Measurements from ENCODE around the gene GTF2F2.
A peak's percentile ranks its signal among the peaks of the same experiment; 100 is the strongest.
"Not testable (repeated sequence)": the region's sequence is repeated elsewhere in the genome, so short reads cannot be mapped to it uniquely, and the experiment has no call there.

GTF2F2 gene

DNA sequence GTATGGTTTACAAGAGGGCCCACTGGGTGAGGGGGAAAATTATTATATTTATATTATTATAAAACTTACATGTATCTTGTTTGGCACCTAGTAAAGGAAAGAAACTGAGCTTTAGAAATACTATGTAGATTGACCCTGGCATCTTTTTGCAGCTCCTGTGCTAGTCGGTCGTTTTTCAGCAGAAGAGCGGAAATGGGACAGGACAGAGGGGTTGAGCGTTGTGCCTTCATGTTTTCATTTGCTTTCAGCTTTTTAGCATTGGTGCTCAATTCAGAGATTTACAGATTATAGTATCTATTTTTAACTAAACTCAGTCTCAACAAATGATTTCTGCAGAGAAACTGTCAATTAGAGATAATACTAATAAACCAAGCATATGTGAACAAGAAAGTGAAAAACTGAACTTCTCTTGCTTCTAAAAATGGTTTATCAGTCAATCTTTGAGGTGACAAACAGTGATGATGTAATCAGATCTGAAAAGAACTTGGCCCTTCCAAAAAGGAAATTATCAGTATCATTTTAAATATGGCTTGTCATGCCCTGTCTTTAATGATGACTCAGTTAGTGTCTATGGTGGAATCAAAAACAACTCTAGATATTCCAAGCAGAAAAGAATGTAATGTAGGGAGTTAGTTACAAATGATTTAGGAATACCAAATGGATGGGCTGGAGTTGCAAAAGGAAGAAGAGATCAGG lies 137.5 kb downstream of the GTF2F2 start:
- DNase-seq: peak; percentile 27

DNA sequence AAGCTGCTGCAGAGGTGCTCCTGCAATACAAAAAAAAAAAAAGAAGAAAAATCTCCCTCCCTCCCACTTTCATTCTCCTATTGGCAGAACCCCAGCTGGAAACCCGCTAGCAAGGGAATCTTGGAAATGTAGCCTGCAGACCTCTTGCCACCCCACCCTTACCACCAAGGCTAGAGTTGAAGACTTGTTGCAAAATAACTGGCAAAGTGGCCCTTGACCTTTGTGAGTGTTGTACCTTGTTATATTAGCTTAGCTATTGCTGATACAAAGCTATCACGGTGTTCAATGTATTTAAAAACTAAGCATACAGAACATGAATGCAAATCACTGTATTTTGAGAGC lies 138.0 kb downstream of the GTF2F2 start:
- no peak for DNase-seq

DNA sequence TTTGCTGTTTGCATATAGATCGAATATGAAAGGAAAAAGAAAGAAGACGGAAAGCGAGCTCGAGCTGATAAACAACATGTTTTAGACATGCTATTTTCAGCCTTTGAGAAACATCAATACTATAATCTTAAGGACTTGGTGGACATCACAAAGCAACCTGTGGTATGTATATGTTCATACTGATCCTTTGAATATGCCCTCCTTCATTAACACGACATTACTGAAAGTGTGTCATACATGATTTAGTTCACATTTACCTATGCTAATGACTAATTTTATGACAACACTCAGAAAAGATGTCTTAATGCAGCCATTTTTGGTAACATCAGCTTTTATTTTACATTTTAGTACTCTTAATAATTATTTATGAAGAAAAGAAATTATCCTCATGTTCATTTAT lies 146.9 kb downstream of the GTF2F2 start:
- DNase-seq: no peak

DNA sequence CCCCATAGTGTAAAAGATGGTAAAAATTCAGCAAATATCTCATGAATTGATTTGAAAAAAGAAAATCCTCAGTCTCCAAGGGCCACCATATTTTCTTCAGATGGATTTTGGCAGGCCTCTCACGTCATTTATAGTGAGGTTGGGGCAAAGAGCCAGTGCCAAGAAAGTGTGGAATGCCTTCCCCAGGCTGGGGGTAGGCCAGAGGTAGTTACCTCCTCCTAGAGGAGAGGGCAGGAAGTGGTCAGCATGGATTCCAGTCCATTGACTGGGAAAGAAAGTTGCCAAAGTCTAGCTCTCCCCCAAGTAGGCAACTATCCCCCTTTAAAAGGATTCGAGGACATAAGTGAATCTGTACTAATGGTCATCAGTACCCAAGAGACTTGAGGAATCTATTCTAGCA lies 148.9 kb downstream of the GTF2F2 start:
- no peak for DNase-seq

DNA sequence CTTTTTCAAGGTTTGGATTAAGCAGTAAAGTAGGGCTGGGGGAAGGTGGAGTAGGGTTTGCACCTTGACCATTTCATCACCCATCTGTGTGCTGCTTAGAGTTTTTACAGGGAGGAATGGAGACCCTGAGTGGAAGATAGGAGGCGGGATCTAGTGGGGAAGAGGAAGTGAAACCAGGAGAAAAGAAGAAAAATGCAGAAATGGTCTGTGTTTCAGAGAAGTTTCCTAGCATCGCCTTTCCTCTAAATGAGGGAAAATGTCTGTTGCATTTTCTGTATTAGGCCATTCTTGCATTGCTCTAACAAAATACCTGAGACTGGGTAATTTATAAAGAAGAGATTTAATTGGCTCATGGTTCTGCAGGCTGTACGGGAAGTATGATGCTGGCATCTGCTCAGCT lies 156.6 kb downstream of the GTF2F2 start:
- DNase-seq: peak; percentile 64

DNA sequence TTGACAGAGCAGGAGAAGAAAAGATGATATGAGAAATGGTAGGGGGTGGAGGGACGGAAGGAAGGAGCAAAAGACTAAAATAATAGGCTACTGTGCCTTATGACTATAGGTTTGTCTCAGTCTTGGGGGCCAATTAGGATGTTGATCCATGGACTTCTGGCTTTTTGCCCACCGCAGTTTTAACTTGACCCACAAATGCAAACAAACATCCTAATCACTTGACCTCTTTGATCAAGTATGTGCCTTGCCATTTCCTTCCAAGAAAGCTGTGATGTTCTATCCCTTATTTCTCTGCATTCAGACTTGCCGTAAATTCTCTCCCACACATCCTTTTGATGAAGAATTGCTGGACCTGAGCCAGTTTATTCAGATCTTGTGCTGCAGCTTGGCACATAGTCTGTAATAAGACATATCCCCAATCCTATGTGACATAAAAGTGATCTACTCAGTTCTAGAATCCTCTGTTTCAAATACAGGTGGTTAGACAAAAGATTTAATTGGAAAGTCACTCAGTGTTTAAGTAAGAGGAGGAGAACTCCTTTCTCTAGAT lies 157.9 kb downstream of the GTF2F2 start:
- no peak for DNase-seq

DNA sequence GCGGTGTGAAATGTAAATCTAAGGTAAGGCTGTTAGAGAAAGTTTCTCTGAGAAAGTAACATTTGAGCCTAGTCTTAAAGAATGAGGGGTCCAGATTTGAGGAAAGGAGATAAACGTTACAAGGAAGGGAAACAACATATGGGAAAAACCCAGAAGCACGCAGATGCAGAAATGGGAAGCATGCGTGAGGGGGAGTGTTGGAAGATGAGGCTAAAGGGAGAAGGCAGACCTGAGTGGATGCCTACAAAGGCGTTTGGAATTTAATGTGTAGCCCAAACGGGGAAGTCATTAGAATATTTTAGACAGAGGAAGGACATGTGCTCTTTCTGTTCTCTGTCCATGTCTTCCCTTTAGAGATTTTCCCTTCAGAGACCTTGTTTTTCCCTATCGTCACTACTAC lies 159.7 kb downstream of the GTF2F2 start:
- DNase-seq: peak; percentile 56

DNA sequence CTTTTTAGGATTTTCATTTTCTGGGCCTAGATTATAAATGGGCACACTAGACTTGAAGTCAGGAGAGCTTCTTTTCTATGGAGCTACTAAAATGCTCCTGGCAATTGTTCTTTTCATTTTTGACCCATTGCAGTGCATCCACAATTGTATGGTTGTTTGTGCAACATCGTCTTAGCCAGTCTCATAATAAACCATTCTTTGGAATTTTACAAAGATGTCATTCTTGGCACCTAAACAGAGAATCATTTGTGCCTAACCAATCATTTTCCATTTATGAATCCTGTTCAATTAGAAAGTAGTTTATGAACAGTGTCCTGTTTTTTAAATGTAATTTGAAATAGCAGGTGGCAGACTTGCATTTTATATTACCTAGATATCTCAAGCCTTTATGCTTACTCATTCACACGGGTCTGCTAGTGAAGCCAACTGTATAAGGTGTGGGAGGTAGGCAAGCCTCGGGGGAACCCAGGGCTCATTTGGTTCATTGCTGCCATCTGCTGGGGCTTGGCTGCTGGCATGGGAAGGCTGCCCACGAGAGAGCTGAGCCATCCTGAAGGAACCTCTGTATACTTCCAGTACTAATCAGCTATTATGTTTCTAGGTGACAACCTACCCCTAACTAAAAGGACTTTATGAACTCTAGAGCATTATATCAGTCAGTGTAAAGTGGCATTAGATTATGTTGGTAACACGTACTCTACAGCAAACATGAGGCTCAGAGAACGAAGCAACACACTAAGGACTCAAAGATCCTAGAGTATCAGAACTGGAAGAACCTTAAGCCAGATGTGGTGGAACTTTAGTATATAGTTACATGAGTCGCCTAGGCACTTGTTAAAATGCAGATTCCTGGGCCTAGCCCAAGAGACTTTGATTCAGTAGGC lies 160.7 kb downstream of the GTF2F2 start:
- DNase-seq: peak; percentile 66

DNA sequence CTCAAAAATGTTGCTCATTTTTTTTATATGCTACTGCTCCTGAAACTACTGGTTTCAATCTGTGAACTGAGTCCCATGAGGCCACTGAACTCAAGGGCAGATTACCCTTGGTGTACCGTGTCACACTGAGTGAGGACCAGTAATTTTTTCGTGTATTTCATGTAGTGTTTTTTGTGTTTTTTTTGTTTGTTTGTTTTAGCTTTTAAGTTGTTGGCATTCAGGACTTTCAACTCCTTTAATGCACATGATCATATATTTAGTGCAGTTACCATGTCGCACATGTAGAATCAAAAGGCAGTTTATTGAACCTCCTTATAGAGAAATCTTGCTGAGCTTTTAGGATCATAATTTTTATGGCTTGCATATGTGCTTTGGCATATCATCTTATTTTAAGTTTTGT lies 162.7 kb downstream of the GTF2F2 start:
- no peak for DNase-seq

DNA sequence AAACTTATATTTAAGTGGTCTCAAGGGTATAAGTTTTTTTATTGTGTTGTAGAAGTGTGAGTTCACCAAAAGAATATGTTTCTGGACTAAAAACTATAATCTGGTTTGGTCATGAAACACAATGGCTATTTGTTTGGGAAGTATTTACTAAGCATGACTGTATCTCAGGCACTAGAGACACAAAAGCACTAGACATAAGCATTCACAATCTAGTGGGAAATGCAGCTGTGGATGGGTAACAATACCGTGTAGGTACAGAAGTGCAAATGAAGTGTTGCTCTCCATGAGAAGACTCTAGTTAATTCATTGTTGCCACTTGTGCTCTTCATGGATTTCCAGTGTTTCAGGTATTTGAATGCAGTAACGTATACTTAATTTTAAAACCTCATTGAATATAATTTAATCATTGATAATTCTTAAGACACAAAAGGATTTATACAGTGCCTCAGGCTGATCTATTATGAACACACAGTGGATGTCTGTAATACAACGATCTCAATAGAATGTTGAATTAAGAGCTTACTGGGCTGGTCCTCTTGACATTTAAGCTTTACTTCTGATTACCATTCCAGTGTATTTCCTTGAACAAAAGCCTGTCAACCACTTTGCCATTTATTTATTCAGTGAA lies 169.7 kb downstream of the GTF2F2 start:
- no peak for DNase-seq

DNA sequence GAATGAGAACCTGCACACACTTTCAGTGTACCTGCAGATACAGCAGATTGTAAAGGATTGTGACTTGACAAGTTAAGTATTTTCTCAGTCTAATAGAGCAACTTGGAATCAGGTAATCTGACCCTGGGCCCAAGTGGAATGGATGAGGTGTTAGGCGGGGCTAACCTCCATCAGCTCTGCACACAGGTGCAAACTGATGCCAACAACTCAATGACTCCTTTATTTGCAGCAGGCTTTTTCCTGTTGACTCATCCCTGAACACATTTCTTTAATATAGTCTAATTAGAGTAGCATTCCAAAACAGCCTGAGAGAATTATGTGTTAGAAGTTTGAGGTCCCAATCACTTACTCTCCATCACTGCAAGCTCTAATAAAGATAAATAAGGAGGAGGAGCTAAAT lies 171.9 kb downstream of the GTF2F2 start:
- DNase-seq: no peak

DNA sequence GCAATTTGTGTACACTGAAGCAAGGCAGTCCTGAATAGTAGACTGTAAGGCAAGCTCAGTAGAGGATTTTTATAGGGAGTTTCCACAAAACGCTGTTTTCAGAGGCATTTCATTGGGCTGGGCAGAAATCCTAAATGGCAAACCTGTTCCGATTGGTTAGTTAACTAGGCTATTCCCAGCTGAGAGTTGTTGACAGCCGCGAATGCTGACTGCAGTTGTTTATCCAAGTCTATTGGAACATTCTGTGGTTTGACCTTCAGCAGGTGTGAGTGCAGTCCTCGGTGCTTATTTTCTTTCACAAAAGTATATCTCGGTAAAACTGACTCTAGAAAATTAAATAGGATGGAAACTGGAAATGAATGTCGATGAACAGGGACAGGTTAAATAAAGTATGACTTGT lies 175.2 kb downstream of the GTF2F2 start:
- DNase-seq: no peak

DNA sequence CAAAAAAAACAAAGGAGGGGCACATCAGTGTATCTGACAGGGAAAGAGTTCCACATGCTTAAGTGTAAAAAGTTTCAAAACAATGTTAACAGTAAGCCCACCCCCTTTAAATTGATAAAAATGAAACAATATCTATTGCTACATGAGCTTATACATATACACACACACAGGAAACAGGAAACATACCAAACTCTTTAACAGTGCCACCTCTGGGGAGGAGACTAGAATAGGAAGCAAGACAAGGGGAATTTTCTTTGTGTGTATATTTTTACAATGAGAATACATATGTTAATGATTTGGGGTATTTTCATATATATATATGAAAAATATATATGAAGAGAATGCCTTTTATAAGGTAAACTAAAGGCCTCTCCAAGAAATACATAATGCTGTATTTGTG lies 175.9 kb downstream of the GTF2F2 start:
- no peak for DNase-seq

DNA sequence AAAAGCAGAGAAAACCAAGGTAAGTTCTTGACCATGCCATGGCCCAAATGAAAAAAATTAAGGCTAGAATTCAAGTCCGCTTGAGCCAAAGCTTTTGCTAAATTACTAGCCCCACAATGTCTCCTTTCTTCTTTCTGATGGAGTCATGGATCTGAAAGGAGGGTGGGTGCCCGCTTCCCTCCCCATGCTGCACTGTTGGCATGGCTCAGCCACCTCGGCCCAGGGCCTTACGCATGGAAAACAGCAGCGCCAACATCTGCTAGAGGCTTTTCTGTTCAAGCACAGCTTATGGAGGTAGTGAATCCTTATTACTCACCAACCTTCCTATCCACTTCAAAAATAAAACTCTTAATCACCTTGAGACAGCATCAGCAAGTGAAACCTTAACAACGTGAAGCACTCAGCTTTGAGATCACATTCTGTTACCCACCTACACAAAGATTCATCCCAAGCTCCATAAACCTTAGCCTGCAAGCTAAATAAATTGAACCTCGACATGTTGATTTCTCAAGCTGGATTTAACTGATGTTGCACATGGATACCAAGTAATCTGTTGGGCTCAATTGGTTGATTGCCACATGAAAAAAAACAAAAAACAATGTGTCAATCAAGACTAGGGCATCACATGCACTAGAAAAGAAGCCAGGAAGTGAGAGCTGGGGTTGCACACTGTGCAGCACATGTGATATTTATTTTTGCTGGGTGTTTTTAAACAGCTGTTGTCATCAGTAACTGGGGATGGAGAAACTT lies 177.3 kb downstream of the GTF2F2 start:
- no peak for DNase-seq

DNA sequence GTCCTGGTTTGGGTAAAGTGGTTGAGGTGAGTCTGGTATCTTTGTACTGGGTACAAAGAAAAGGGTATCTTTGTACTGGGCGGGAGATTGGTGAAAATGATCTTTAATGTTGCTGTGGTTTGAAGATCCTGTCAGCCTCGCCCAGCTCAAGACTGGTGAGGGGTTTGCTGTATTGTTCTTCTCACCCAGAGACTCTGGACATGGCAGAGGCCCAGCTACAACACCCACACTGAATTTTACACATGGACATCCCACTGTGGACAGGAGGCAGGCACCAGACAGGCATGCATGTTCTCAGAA lies 177.8 kb downstream of the GTF2F2 start:
- no peak for DNase-seq

DNA sequence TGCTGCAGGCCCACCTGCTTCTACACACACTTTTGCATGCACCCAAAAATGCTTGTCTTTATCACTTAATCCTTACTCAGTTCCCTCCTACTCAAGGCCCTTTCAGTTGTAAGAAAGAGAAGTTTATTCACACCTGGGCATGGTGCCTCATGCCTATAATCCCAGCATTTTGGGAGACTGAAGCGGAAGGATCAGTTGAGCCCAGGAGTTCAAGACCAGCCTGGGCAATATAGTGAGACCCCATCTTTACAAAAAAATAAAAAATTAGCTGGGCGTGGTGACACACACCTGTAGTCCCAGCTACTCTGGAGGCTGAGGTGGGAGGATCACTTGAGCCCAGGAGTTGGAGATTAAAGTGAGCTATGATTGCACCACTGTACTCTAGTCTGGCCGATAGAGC lies 178.2 kb downstream of the GTF2F2 start:
- not testable (repeated sequence) for DNase-seq

DNA sequence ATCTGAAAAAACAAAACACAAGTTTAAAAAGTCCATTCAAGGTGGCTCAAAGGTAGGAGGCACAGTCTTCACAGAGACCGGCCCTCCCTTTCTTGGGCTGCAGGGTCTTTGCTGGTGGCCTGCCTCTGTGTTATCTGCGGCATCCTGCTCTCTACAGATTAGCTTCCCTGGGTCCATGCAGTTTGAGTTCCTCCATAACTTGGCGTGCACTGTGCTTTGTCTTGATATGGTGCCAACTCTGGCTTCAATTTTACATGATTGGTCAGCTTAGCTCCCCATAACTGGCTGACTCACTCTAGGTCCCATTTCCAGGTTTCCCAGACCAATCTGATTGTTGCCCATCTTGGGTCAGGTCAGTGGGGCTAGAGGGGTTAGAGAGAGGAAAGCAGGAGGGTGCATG lies 178.9 kb downstream of the GTF2F2 start:
- no peak for DNase-seq

DNA sequence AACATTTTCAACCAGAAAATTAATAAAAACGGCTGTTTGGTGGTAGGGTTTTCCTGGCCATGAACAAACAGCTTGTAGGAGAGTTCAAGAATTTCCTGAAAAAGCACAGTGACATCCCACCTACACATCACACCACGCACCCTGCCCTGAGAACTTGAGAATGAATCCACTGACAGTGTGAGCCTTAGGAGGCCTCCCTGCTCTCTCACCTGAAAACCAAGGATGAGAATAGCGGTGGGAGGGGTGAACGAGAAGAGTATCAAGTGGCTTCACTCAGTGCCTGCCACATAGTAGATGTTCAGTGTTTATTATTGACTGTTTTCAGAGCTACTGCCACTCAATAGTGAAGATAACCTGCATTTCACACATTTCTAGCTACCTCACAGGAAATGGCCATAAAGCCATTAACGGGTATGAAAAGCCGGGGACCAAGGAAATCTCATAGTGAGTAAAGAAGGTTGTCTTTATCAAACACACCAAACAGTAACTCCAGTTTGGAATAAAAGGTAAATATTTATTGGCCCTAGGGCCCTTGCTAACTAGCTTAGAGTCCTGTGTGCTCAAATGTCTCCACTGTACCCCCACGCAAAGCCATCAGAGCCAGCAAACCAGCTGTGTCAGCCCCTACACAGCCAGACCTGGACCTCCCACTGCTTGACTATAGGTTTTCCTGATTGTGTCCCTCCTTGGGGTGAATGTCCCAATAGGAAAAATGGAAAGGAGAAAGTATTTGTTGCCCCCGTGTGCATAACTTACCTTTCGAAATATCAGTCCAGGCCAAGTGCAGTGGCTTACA lies 180.1 kb downstream of the GTF2F2 start:
- DNase-seq: no peak

DNA sequence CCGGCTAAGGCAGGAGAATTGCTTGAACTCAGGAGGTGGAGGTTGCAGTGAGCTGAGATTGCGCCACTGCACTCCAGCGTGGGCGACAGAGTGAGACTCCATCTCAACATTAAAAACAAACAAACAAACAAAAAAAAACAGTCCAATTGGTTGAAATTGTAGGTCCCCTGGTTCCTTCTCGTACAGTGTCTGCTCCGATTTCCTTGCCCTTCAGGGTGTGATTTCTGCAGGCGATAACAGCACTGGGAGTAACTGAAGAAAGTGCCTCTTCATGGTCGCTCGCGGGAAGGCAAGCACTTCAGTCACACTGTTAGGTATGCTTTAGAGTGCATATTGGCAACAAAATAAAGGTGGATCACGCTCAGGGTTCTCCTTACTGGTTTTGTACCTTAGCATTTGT lies 181.0 kb downstream of the GTF2F2 start:
- no peak for DNase-seq

DNA sequence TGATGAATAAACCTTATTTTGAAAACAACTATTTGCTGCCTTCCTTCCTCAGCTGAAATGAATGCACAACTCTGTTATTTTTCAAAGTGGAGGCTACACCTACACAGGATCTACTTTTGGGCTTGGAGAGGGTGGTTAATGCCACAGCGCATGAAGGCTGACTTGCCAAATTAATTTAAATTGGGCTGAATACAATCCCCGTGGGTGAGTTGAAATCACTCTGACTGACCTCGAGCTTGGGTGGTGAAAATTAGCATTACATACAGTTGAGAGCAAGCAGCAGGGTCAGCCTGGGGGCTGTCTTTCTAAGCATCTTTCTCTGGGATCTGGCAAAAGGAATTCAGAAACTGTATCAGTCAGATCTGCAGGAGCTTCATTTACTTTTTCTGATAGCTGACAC lies 182.2 kb downstream of the GTF2F2 start:
- DNase-seq: no peak

DNA sequence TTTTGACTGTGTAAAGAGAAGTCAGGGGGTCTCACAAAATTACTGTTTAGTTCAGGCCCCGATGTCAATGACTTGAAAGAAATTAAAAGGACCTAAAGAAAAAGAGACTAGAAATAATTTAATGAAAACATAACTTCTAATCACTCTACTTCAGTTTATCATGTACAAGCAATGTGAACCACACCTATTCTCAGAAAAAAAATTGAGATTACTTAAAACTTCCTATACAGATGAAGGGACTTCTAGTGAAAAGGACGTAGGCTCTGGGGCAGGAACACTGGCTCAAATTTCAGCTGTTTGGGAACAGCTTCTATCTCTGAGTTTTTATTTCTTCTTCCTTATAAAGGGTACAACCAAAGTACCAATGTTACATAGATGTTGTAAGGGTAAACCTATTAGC lies 182.7 kb downstream of the GTF2F2 start:
- DNase-seq: no peak

DNA sequence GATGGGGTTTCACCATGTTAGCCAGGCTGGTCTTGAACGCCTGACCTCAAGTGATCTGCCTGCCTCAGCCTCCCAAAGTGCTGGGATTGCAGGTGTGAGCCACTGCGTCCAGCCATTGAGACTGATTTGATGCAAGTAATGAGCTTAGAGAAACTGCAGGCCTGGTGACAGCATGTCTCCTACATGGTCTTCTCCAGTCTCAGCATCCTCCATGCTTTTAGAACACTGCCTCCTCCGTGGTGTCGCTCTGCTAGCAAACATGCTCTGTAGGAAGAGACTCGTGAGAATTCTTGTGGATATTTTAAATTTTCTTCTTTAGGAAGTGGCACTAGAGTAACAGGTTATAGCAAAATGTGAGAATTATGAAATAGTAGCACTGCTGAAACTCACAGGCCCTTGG lies 183.6 kb downstream of the GTF2F2 start:
- no peak for DNase-seq

DNA sequence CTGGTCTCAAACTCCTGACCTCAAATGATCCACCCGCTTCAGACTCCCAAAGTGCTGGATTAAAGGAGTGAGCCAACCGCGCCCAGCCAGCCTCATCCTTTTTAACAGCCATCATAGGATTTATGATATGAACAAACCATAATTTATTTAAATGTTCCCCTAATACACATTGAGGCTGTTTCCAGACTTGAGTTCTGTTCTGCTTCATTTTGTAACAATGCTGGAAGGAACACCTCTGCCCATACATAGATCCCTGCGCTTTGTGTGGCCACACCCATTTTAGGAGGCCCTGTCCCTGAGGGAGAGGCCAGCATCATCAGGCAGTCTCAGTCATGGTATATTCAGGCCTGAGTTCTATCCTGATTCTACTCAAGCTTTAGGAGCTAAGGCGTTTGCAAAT lies 184.8 kb downstream of the GTF2F2 start:
- DNase-seq: no peak

Measured in suppressor macrophage treated with lipopolysaccharide for 4 hours (primary cell).